Tibial nerve (tissue), 4 donors: Measurements from ENCODE around the gene ANP32B. TPM values are rescaled to one million over a fixed set of nuclear protein-coding genes. Genes with fewer than 3 reads are reported as not detected.
A peak's percentile ranks its signal among the peaks of the same experiment; 100 is the strongest.

ENCODE experiments used
- DNase-seq, 2 donors: peaks; one replicate each; pipeline ENCODE4 v3.0.0-alpha.2; 2019; ENCODE audit warnings: low spot score in 2 of 2
- H3K27ac ChIP-seq, 4 donors: fragments of 200-600 bp; sonication (generic) in 3 of 4; one replicate each; pipeline ENCODE4 v1.5.1; 2017 to 2019; ENCODE audit warnings: mild to moderate bottlenecking in 1 of 4
- H3K27me3 ChIP-seq, 2 donors: fragments of 200-600 bp; sonication (generic) in 1 of 2; one replicate each; pipeline versions ENCODE4 v1.5.1 to v1.6.0; 2017 to 2019
- H3K36me3 ChIP-seq, 3 donors: fragments of 200-600 bp; sonication (generic); one replicate each; pipeline ENCODE4 v1.5.1; 2018 to 2019
- H3K4me1 ChIP-seq, 4 donors: fragments of 200-600 bp; sonication (generic) in 3 of 4; one replicate each; pipeline ENCODE4 v1.5.1; 2017 to 2019
- H3K4me3 ChIP-seq, 4 donors: fragments of 200-600 bp; sonication (generic) in 3 of 4; one replicate each; pipeline ENCODE4 v1.5.1; 2017 to 2019; ENCODE audit warnings: mild to moderate bottlenecking in 1 of 4, moderate library complexity in 1 of 4
- H3K9me3 ChIP-seq, 4 donors: fragments of 200-600 bp; sonication (generic) in 3 of 4; one replicate each; pipeline ENCODE4 v1.5.1; 2017 to 2019
- EP300 ChIP-seq, 2 donors: sonication (generic); formaldehyde crosslinking; IDR thresholded peaks; one replicate each; pipeline ENCODE4 v1.6.1; 2017; ENCODE audit warnings: antibody characterized with exemption in 2 of 2, mild to moderate bottlenecking in 1 of 2
- POLR2A ChIP-seq, 2 donors: fragments of 450-650 bp; IDR thresholded peaks; one replicate each; pipeline ENCODE4 v1.6.1; 2017; ENCODE audit warnings: antibody characterized with exemption in 2 of 2, mild to moderate bottlenecking in 2 of 2, moderate library complexity in 2 of 2
- WGBS, 2 donors: methylation state at CpG; one replicate each; pipeline ENCODE4 v1.1.5; 2018; 5-methylcytosine and 5-hydroxymethylcytosine counted together
- total RNA-seq, 4 donors: library from RNA; depleted of rRNA; stranded (reverse); fragments of >200 nt; gene quantifications; one replicate each; pipeline ENCODE4 v1.1.0, GENCODE V29; 2016
- TF ChIP-seq, protein P1 (sequence below), 5 experiments: fragments of 200-600 bp in 3 of 5; fragments of 450-650 bp in 2 of 5; sonication (generic) in 3 of 5; IDR thresholded peaks; one replicate each; pipeline ENCODE4 v1.5.1; 2016 to 2019; ENCODE audit warnings: antibody characterized with exemption in 5 of 5, mild to moderate bottlenecking in 3 of 5, moderate library complexity in 2 of 5

ANP32B gene
- total RNA-seq, 4 donors from 2014 or later: 39.0 to 59.4 (median 51.8) TPM

DNA sequence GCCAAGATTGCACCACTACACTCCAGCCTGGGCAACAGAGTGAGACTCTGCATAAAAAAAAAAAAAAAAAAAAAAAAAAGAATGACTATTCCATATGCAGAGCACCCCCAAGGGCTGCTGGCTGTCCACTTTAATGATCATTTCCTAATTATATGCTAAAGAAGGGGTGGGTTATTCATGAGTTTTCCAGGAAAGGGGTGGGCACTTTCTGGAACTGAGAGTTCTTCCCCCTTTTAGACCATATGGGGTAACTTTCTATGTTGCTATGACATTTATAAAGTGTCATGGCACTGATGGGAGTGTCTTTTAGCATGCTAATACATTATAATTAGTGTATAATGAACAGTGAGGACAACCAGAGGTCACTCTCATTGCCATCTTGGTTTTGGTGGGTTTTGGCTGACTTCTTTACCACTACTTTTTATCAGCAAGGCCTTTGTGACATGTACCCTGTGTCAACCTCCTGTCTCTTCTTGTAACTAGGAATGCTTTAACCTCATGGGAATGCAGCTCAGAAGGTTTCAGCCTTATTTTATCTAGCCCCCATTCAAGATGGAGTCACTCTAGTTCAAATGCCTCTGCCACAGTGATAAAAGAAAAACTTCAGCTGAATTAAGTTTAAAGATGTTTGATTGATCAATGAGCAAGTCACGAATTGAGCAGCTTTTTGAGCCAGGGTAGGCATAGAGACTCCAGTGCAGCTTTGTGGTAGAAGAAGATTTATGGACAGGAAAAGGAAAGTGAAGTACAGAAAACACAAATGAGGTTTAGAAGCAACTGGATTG lies 66.3 kb downstream of the ANP32B start:
- no peak overlapping the region for H3K4me3 ChIP-seq
- H3K36me3 ChIP-seq: no peaks in the 10 kb centered on the region
- DNase-seq: no peak
- TF ChIP-seq EP300 (IDR thresholded peaks at IDR 0.05): no peak
- no peak for TF ChIP-seq POLR2A (IDR thresholded peaks at IDR 0.05)
- TF ChIP-seq, protein P1, sequence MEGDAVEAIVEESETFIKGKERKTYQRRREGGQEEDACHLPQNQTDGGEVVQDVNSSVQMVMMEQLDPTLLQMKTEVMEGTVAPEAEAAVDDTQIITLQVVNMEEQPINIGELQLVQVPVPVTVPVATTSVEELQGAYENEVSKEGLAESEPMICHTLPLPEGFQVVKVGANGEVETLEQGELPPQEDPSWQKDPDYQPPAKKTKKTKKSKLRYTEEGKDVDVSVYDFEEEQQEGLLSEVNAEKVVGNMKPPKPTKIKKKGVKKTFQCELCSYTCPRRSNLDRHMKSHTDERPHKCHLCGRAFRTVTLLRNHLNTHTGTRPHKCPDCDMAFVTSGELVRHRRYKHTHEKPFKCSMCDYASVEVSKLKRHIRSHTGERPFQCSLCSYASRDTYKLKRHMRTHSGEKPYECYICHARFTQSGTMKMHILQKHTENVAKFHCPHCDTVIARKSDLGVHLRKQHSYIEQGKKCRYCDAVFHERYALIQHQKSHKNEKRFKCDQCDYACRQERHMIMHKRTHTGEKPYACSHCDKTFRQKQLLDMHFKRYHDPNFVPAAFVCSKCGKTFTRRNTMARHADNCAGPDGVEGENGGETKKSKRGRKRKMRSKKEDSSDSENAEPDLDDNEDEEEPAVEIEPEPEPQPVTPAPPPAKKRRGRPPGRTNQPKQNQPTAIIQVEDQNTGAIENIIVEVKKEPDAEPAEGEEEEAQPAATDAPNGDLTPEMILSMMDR (IDR thresholded peaks at IDR 0.05): no peak
- H3K9me3 ChIP-seq: no peaks in the 10 kb centered on the region
- WGBS, 2 donors: 63 to 67% methylated on average over 1 of the region's 1 CpG
- H3K27me3 ChIP-seq: no peaks in the 10 kb centered on the region
- no peaks in the 10 kb centered on the region for H3K4me1 ChIP-seq
- H3K27ac ChIP-seq: no peak overlapping the region

DNA sequence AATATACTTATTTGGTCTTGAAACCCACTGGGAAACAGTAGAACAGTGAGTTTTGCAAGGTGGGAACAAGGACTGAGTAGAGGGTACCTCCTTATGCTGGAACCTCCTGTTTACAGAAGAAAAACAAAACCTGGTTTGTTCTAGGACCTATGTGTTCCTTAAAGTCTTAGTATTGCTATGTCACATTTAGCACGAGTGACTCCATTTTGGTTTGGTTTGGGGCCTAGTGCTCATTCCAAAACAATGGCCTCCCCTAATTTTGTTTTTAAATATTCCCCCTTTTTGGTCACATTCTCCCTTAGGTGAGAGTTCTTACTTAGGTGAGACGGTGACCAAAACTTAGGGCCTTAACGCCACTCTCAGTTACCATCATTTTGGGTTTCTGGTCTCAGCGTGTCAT lies 67.2 kb downstream of the ANP32B start:
- TF ChIP-seq, protein P1 (IDR thresholded peaks at IDR 0.05): no peak
- TF ChIP-seq POLR2A (IDR thresholded peaks at IDR 0.05): no peak
- TF ChIP-seq EP300 (IDR thresholded peaks at IDR 0.05): no peak
- WGBS, 2 donors: 93 to 95% methylated on average over 4 of the region's 4 CpGs
- H3K9me3 ChIP-seq: no peaks in the 10 kb centered on the region
- no peaks in the 10 kb centered on the region for H3K4me1 ChIP-seq
- no peak for DNase-seq
- no peak overlapping the region for H3K27ac ChIP-seq
- H3K4me3 ChIP-seq: no peak overlapping the region
- no peaks in the 10 kb centered on the region for H3K27me3 ChIP-seq
- H3K36me3 ChIP-seq: no peaks in the 10 kb centered on the region

DNA sequence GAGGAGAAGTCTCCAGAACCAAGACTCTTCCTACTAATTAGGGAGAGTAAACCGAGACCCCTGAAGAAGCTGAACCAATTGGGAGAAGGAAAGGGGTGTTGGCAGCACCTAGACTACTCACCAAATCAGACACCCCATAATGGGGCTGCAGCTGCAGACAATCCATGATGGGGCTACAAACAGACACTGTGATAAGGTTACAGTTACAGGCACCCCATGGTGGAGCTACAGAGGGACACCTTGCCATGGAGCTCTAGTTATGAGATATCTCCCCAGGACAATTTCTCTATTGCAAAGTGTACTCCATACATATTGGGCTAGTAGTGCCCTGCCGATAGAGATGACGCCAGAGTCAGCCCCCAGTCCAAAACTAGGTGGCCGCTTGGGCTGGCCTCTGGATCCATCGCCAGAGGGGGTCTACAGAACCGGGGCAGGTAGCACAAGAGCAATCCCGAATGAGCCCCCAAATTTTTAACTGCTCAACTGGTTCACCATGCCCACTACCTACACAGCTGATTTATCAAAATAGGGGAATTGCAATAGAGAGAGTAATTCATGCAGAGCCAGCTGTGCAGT lies 71.3 kb downstream of the ANP32B start:
- Histone ChIP-seq H3K4me1 (peaks cover 0 to 31% (median 12%) of the 10 kb centered on the region in 4 donors), H3K27ac (no peak overlapping the region), H3K27me3 (no peaks in the 10 kb centered on the region), H3K9me3 (no peaks in the 10 kb centered on the region), H3K36me3 (no peaks in the 10 kb centered on the region), H3K4me3 (no peak overlapping the region)
- WGBS, 2 donors: 93 to 94% methylated on average over 7 of the region's 7 CpGs
- TF ChIP-seq, protein P1 (IDR thresholded peaks at IDR 0.05): no peak
- no peak for TF ChIP-seq EP300 (IDR thresholded peaks at IDR 0.05)
- DNase-seq: no peak

DNA sequence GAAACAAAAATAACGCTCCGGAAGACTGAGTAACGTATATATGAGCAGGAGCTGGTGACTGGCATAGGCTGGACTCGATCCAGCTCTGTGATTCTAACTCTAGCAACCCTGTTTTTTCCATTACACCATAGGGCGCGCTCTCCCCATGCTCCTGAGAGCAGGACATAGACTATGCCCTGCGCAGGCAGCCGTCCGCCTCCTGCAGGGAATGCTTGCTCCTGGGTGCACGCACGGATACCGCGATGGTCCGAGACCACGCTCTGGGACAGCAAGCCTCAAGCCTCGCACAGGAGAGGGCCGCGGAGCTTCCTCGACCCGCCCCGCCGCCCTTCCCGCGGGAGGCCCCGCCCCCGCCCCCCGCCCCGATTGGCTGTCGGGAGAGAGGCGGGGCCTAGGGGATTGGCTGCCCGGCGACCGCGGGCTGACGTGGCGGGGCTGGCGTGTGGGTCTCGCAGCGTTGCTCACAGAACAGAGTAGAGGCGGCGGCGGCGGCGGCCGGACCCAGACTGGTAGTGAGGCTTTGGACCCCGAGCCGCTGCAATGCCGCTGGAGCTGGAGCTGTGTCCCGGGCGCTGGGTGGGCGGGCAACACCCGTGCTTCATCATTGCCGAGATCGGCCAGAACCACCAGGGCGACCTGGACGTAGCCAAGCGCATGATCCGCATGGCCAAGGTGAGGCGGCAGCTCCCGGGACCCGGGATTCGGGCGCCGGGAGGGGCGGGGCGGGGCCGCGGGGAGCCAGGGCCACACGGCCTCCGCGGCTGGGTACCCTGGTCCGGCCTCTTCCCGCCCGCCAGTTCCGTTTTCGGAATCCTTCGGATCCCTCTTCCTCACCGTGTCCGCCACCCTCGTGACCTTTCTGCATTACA lies 73.4 kb downstream of the ANP32B start, which contains the start of gene NANS:
NANS (plus strand) TSS at position 464 of the 869 bp plus-strand sequence; CDS start at position 541, 77 bp downstream.
- no peaks in the 10 kb centered on the region for H3K9me3 ChIP-seq
- peak within 1 kb of the TSS; percentile 87 to 97 (median 96) for H3K27ac ChIP-seq
- TF ChIP-seq POLR2A (IDR thresholded peaks at IDR 0.05) (peak; percentile 92 to 98), EP300 (IDR thresholded peaks at IDR 0.05) (peak in 1 of 2 donors; percentile 95)
- TF ChIP-seq, protein P1 (IDR thresholded peaks at IDR 0.05): peak in 1 of 5 experiments; percentile 28
- peaks cover 0 to 13% (median 3%) of the 10 kb centered on the region in 3 donors for H3K36me3 ChIP-seq
- peak within 1 kb of the TSS; percentile 75 to 100 (median 94) for H3K4me3 ChIP-seq
- H3K27me3 ChIP-seq: no peaks in the 10 kb centered on the region
- peak; percentile 89 for DNase-seq
- H3K4me1 ChIP-seq: peaks cover 0 to 37% (median 13%) of the 10 kb centered on the region in 4 donors
- 1% methylated on average over 27 to 60 of the region's 80 CpGs for WGBS, 2 donors
